Activated CD8-positive, alpha-beta memory T cell treated with anti-CD3 and anti-CD28 coated beads, Interleukin-2, amount 50 U/mL, for 24 hours (primary cell): ENCODE measurements around the gene GPNMB.
"Not testable (repeated sequence)": the region's sequence is repeated elsewhere in the genome, so short reads cannot be mapped to it uniquely, and the experiment has no call there.

ENCODE experiments used
- DNase-seq: peaks from one replicate; pipeline ENCODE4 v3.0.0-alpha.2; 2020; ENCODE audit errors: extremely low read depth

Gene GPNMB

DNA sequence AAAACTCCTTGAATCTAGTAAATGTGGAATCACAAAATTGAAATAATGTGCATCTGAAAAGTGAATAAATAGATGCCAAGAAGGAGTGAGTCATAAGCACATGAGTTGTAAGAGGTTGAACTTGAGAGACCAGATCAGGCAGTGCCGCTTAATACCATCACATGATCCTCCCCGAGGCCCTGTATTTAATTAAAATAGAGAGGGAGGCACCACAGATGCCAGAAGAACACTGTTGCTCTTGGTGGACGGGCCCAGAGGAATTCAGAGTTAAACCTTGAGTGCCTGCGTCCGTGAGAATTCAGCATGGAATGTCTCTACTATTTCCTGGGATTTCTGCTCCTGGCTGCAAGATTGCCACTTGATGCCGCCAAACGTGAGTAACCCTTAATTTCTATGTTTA, at the start of gene GPNMB:
TSS of gene GPNMB (plus strand) at position 221 of the 400 bp plus-strand sequence. CDS start at position 304, 83 bp downstream.
- DNase-seq: no peak

DNA sequence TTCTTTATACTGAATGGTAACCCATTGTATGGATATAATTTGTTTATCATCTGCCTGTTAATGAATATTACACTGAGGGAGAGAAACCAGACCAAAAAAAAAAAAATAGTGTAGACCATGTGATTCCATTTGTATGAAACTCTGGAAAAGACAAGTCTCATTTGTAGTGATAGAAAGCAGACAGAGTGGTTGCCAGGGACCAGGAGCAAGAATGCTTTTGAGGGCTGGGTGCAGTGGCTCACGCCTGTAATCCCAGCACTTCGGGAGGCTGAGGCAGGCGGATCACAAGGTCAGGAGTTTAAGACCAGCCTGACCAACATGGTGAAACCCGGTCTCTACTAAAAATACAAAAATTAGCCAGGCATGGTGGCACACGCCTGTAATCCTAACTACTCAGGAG, 48.8 kb upstream of the GPNMB start:
- DNase-seq: not testable (repeated sequence)

DNA sequence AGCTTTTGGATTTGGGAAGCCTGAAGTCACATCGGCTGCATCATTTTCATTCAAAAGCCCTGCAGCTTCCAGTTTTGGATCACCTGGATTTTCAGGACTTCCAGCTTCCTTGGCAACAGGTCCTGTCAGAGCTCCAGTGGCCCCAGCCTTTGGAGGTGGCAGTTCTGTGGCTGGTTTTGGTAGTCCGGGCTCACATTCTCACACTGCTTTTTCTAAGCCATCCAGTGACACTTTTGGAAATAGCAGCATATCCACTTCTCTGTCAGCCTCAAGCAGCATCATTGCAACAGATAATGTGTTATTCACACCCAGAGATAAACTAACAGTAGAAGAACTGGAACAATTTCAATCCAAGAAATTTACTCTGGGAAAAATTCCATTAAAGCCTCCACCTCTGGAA, 46.2 kb upstream of the GPNMB start:
- no peak for DNase-seq

DNA sequence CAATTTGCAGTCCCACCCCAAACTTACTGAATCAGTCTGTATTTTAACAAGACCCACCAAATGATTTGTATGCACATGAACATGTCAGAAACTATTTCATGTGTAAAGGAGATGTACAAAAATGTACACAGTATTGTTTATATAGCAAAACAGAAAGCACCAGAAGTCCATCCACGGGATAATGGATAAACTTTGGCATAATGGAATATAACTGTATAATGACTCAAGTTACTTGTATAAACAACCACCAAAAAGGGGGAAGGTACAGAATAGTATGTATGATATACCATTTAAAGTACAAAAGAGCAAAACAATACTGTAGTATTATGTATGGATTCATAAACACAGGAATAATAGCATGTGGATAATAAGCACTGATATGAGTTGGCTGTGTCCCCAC, 42.3 kb upstream of the GPNMB start:
- DNase-seq: no peak

DNA sequence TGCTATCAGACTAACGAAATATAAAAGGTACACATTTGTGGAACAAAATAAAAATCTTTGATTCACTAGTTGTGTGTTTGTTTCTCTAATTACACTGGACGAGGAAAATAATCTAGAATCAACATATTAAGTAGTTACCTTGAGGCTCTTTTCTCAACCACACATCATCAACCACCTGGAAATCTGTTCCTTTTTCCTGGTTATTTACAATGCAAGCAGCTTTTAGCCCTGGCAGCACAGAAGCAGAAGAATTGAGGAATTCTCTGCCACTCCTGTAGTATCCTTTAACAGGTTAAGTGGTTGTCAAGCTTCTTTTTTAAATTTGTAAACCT, 41.0 kb upstream of the GPNMB start:
- DNase-seq: no peak

DNA sequence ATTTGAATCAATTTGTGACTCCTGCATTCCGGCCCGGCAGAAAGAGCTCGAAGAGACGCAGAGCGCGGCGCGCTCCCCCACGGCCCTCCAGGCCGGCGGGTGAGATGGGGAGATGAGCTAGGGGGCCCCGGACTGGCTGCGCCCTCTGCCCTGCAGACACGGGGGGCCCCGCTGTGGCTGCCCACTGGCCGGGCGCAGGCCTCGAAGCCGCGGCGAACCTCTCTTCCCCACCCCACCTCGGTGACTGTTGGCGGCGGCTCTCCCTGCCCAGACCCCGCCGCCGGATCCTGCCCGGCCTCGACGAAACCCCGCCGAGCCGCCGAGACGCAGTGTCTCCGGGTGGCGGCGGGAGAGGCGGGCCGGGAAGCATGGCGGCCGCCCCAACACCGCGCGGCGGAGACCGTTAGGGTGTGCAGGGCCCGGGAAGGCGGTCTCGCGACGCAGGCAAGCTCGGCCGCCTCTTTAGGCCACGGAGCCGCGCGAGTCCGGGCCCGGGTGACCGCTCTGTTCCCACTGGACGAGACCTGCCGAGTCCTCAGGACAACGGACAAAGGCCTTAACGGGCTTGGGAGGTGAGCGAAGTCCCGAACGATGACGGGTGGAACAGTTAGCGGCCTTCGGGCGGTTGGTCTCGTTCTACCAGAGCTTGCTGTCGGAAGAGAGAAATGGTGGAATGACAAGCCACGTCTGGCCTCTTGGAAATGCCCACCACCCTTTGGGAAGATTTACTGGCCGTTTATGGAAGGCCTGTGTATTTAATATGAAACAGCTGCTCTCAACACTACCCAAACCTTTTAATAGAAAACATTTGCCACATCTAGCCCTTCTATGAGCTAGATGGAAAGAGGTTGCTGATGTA, 40.4 kb upstream of the GPNMB start:
- DNase-seq: no peak

DNA sequence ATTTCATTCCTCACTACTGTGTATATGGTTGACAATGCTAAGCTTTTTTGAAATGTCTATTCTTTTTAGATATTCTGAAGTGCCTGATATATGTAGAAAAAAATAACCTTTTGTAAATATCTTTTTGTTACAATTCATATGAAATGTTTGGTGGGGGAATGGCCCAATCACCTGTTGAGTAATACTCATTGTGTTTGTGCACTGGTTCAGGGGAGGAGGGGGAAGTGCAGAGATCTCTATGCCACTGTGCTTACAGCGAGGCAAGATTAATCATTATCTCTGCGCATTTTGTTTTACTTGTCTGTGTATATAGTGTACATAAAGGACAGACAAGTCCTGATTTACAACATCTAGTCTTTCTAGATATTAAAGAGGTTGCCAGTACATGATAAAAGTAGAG, 39.6 kb upstream of the GPNMB start:
- no peak for DNase-seq

DNA sequence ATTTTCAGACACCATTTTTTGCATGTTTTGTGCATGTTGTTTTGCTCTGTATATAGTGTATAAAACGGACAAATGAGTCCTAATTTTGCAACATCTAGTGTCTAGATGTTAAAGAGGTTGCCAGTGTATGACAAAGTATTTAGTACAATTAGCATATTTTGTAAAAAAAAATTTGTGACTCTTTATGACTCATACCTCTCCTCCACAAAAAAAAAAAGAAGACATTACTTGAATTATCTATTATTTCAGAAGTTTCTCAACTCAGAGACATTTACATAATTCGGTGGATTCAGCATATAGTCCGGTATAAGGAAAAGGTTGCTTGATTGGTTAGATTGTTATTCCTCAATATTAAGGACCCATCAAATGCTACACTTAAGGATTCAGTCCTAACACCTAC, 38.7 kb upstream of the GPNMB start:
- DNase-seq: no peak

DNA sequence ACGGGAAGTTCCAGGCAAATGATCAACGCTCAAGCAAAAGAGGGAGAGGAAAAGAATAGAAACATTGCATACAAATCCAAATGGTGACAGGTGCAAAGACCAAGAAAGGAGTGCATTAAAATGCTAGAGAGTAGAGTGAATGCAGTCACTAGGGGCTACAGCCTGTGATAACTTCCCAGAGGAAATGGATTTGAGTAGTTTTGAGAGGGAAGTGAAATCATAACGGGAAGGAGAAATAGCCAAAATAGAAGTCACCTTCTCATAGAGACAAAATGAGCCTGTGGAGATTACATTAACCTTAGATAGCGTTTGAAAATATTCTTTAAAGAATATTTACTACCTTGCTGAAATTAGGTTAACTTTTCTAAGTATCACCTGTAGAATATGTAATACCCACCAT, 38.3 kb upstream of the GPNMB start:
- no peak for DNase-seq

DNA sequence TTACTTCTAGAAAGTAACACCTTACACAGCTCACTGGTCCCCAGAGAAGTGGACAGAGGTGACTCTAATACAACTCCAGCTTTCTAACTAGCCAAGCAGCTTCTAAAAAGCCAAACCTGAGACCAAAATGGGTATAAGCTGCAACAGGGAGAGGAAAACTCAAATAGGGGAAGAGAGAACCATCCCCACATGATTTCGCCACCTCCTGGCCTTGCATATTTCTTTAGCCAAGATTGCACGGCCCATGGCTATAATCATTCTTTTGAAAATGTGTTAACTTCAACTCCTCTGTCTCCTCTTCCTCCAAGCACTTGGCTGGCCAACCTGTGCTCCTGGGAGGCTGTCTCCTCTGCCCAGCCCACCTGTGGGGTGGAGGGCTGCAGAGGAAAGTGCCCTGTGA, 36.1 kb upstream of the GPNMB start:
- DNase-seq: no peak

DNA sequence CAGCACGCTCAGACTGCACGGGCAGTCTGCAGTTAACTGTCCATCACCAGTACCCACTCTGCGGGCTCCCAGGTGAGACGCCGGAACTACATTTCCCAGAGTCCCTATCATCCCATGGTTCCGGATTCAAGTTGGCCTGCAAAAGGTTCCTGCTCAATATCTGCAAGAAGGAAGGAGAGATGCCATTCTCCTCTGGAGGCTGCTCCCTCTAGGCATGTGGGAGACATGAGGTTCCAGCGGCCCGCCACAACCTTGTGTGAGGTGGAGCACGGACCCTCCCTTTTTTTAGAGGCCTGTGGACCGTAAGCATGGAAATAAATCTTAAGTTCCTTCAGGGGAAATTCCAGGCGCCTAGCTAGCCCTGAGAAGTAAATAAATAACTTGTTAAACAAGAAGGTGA, 35.0 kb upstream of the GPNMB start:
- DNase-seq: no peak

DNA sequence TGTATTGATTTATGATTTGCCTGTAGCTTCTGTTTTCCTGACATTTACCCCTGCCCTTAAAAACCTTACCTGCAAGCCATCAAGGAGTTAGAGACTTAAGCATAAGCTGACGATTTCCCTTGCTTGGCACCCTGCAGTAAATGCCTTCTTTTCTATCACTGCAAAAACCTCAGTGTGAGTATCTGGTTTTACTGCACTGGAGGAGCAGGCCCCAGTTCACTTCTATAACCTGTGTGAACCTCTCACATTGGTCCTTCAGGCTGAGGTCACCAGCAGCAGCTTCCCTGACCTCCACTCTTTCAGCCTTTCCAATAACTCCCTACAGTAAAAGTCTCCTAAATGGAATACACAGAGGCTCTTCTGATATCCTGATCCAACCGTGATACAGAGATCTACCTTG, 34.2 kb upstream of the GPNMB start:
- no peak for DNase-seq

DNA sequence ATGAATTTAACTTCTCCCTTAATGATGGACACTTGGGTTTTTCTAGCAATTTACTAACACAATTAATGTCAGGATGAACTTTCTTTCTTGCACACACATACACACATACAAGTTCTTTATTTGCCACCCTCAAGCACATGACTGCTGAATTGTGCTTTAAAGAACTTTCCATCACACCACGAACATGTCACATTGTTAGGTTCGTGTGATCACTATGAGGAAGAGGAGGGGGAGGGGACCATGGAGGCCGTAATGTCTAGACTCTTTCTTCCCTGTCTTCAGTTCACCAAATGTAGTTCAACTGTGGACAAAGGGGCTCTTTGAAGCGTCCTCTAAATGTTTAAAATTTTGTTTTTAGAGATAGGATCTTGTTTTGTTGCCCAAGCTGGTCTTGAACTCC, 33.7 kb upstream of the GPNMB start:
- no peak for DNase-seq

DNA sequence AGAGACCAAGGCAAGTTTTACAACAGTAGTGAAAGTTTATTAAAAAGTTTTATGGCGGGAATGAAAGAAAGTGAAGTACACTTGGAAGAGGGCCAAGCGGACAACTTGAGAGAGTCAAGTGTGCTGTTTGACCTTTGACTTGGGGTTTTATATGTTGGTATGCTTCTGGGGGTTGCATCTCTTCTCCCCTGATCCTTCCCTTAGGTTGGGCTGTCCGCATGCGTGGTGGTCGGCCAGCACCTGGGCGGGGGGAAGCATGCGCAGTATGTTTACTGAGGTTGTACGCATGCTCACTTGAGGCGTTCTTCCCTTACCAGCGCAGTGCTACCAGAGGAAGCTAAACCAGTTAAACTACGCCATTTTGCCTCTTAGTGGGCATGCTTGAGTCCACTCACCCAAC, 32.8 kb upstream of the GPNMB start:
- no peak for DNase-seq

DNA sequence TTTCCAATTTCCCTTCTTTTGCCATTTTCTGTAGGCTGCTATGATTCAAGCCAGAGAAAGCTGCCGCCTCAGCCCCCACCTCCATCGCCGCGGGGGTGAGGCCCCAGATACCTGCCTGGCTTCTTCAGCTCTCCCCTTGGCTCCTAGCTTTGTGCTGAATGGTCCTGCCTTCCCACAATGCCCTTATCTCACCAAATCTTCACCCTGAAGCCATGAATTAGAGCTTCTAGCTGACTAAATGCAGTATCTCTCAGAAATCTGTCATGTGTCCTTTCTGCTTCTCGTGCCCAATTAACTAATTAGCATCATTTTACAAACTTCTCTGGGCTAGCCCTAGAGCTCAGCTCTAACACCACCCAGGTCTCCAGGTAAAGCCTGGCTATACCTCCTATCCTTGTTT, 32.2 kb upstream of the GPNMB start:
- DNase-seq: no peak

DNA sequence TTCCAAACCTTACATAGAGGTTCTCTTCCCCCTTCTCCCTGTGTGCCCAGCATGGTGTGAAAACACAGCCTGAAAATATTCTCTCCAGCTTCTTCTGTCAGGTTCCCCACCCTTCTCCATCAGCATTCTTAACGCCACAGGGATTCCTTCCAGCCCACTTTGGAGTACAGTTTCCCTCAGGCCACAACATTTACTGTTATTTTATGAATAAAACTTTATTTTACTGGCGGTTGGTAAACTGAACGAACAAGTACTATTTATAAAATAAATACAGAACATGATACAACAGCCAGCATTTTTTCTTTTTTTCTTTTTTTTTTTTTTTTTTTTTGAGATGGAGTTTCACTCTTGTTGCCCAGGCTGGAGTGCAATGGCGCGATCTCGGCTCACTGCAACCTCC, 31.6 kb upstream of the GPNMB start:
- no peak for DNase-seq

DNA sequence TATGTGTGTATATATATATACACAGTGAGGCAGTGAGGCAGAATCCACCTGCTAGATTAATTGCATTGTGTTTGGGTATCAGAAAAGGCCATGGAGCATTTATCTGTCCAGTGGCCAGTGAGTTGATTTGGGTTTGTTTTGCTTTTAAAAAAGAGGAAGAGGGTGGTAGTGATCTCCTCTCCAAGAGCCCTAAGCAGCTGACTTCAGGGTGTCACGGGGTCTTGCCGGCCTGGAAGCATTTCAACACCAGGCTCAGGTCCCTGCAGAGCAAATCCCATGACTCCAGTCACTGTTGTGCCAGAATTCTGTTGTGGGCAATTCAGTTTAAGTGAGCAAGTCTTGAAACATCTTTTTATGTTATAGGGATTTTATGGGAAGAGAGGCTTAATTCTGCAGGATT, 30.6 kb upstream of the GPNMB start:
- DNase-seq: no peak

DNA sequence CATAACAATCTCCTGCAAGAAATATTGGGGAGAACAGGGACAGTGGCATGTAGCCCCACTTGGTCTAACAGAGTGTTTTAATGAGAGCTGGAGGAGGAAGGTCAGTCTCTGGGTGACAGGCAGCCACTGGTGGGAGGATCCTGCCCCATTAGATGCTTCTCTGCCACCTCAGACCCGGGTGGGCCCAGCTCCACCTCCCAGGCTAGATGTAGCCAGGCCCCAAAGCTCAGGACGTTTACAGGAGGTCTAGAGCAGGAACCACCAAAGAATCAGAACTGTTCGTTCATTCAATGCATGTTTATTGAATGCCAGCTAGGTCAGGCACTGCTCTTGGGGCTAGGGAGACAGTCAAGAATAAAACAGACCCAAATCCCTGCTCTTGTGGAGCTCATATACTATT, 28.4 kb upstream of the GPNMB start:
- no peak for DNase-seq

DNA sequence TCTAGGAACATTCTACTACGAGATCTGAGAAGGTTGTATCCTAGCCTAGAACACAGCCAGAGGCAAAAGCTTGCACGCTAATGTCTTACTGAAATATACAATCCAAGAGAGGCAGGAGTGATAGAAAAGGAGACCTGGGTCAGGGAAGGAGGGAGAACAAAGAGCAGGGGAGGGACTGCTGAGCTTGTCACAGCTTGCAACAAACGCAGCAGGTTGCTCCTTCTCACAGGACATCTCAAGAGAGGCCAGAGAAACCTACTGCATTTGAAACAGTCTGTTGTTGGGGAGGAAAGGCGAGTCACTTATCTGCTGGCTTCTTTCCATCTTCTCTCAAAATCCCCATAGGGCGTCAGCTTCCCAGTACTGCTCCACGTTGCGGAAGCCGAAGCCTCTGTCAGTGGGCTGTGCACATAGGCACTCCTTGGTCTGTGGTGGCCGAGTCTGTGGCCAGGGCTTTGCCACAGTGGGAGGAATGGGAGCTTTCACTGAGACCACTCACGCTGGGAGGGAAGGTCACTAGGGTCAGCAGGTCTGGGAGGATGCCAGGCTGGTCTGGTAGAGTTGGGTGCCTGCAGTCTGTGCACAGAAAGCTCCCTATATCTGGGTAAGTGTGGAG, 25.8 kb upstream of the GPNMB start:
- DNase-seq: no peak

DNA sequence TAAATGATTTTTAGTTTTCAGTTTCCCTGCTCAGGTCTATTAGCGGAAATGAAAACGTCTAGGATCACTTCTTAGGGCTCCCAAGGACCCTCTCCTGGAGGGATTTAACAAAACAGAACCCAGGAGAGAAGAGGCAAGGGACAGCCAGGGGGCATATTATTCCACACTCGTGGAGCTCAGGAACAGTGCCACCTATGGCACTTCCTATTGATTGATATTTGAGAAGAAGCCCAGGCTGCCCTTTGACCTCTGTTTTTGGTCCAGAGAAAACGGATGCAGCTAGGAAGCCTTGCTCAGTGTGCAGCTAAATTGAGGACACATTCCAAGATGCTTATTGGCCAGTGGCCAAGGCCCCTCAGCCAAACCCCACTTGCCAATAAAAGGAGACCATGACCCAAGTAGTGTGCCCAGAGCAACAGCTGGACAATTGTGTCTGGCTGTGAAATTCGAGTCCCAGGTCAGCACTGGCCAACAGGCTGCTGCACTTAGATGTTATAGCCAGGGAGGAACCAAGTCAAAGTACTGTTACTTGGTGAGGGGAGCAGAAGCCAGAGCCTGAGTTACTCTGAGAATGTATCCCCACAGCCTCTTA, 24.0 kb upstream of the GPNMB start:
- no peak for DNase-seq

DNA sequence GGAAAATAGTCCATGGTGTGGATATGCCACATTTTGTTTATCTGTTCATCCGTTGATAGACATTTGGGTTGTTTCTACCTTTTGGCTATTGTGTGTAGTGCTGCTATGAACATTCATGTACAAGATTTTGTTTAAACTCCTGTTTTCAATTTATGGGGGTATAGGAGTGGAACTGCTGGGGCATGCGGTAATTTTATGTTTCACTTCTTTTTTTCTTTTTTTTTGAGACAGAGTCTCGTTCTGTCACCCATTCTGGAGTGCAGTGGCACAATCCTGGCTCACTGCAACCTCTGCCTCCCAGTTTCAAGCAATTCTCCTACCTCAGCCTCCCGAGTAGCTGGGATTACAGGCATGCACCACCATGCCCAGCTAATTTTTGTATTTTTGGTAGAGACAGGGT, 22.2 kb upstream of the GPNMB start:
- DNase-seq: not testable (repeated sequence)

DNA sequence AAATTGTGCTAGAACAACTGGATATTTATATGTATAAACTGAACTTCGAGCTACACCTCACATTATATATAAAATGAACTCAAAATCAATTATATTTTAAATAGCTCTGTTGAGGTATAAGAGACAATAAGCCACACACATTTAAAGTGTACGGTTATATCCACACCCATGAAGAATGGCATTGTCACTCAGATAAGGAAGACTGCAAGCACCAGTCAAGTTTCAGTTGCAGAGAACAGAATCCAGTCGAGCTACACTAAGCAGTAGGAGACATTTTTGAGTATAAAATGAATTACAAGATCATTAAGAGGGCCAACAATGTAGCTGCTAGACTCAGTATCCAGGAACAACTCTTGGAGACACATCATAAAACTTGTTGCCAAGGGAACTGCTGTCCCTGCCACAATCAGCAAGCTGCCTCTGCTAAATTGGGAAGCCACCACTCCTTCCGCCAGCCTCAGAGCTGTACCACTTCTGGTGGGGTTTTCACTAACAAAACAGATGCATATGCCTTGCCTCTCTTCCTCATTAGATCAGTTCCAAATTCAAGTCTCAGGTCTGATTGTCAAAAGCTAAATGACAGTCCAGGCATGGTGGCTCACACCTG, 19.6 kb upstream of the GPNMB start:
- no peak for DNase-seq

DNA sequence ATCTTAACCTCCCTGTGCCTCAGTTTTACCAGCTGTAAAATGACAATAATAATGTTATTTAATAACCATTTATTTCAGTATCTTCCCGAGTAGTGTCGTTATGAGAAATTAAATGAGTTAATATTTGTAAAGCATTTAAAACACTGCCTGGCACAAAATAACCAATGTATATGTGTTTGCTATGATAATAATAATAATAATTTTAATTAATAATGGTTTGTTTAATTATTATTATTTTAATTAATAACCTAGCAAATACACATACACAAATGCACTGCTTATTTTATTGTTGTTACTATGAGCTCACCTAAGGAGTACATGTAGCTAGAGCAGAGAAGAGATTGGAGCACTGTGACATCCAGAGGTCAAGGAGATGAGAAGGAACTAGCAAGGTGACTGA, 18.2 kb upstream of the GPNMB start:
- no peak for DNase-seq
